ENCODE results near the gene AGO1.
A peak's percentile ranks its signal among the peaks of the same experiment; 100 is the strongest.
"Not testable (repeated sequence)": the region's sequence is repeated elsewhere in the genome, so short reads cannot be mapped to it uniquely, and the experiment has no call there.

Gene AGO1

GRCh38 chr1:35866991-35867390 is 16.0 kb upstream of the AGO1 start:
- H3K27me3 ChIP-seq (ENCODE audit: control insufficient read depth in 2 of 2, insufficient read depth in 2 of 2, low read length in 2 of 2) = no peaks in the 10 kb centered on the region
- H3K27ac ChIP-seq (ENCODE audit: low read depth in 2 of 2, low read length in 2 of 2) = no peak overlapping the region
- no peak overlapping the region for H3K9ac ChIP-seq (ENCODE audit: low read depth in 1 of 2, low read length in 2 of 2)
- H3K36me3 ChIP-seq (ENCODE audit: control insufficient read depth in 2 of 2, insufficient read depth in 2 of 2, low read length in 2 of 2) = no peaks in the 10 kb centered on the region
- no peaks in the 10 kb centered on the region for H3K9me3 ChIP-seq (ENCODE audit: control insufficient read depth in 2 of 2, low read length in 2 of 2)
- peaks cover 0 to 2% of the 10 kb centered on the region in 2 donors for H3K4me1 ChIP-seq (ENCODE audit: control insufficient read depth in 2 of 2, insufficient read depth in 2 of 2, low read length in 2 of 2)
- no peak overlapping the region for H3K4me3 ChIP-seq (ENCODE audit: low read length in 2 of 2)

DNA sequence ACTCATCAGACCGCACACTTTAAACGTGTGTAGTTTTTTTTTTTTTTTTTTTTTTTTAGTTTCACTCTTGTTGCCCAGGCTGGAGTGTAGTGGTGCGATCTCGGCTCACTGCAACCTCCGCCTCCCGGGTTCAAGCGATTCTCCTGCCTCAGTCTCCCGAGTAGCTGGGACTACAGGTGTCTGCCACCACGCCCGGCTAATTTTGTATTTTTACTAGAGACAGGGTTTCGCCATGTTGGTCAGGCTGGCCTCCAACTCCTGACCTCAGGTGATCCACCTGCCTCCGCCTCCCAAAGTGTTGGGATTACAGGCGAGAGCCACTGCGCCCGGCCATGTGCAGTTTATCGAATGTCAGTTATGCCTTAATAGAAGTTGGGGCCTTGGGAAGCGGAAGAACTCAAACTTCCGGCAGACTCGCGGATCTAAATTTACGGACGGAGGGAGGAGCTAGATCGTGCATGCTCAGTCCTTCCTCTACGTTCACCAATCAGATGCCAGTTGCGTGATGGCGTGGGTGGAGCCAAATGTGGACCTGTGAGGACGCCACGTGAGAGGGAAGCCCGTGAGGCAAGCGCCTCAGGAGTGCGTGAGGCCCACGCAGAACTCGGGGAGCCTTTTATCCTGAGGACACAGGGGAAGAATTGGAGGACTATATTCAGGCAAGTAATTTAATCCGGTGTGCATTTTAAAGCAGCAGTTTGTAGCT is 13.6 kb upstream of the AGO1 start:
- H3K36me3 ChIP-seq (ENCODE audit: control insufficient read depth in 2 of 2, insufficient read depth in 2 of 2, low read length in 2 of 2); H3K27me3 ChIP-seq (ENCODE audit: control insufficient read depth in 2 of 2, insufficient read depth in 2 of 2, low read length in 2 of 2); H3K9ac ChIP-seq (ENCODE audit: low read depth in 1 of 2, low read length in 2 of 2); H3K9me3 ChIP-seq (ENCODE audit: control insufficient read depth in 2 of 2, low read length in 2 of 2); H3K27ac ChIP-seq (ENCODE audit: low read depth in 2 of 2, low read length in 2 of 2); H3K4me3 ChIP-seq (ENCODE audit: low read length in 2 of 2); H3K4me1 ChIP-seq (ENCODE audit: control insufficient read depth in 2 of 2, insufficient read depth in 2 of 2, low read length in 2 of 2): not testable (repeated sequence)

DNA sequence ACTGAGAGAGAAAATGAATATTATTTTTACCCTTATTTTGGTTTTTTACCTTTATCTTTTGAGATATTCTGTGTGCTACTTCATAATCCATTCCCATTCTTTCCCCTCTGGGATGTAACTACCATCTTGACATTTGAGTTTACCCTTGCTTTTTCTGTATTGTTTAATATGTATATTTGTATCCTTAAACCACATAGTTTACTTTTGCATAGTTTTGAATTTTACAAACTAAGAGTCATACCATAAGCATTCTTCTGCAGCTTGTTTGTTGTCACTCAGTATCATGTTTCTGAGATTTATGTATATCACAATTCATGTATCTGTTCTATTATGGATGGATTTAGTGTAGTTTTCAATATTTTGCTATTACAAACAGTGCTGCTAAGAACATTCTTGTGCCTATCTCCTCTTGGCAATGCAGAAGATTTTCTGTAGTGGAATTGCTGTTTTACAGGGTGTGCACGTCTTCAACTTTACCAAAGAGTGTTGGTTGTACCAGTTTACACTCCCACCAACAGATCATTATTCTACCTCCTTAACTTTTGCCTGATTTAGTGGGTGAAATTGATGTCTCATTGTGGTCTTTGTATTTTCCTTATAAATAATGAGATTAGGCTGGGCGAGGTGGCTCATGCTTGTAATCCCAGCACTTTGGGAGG is 12.2 kb upstream of the AGO1 start:
- Histone ChIP-seq H3K9me3 (ENCODE audit: control insufficient read depth in 2 of 2, low read length in 2 of 2) (no peaks in the 10 kb centered on the region), H3K4me3 (ENCODE audit: low read length in 2 of 2) (no peak overlapping the region)

DNA sequence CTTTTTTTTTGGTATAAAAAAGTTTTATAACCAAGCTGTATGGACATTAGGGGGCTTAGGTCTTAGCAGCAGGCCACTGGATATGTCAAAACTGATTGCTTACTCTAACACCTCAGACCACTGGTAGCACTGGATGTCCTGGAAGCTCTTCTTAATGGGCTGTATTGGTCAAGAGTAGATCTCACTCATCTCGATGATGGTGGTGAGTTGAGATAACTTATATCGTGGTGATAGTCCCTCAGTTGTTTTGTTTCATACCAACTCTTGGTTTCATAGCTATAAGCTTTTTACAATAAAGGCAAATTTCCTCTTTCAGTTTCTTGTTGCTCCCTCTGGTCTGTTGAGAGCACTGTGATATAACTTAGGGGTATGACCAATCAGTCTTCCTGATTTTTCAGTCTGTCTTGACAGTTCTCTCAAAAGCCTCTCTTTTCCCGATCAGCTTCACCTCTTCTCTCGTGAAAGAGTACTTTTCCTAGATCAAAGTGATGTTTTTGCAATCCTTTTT is 9.7 kb upstream of the AGO1 start:
- no peaks in the 10 kb centered on the region for H3K36me3 ChIP-seq (ENCODE audit: control insufficient read depth in 2 of 2, insufficient read depth in 2 of 2, low read length in 2 of 2)
- H3K27ac ChIP-seq (ENCODE audit: low read depth in 2 of 2, low read length in 2 of 2) = no peak overlapping the region
- no peaks in the 10 kb centered on the region for H3K27me3 ChIP-seq (ENCODE audit: control insufficient read depth in 2 of 2, insufficient read depth in 2 of 2, low read length in 2 of 2)
- H3K4me3 ChIP-seq (ENCODE audit: low read length in 2 of 2) = no peak overlapping the region
- no peaks in the 10 kb centered on the region for H3K9me3 ChIP-seq (ENCODE audit: control insufficient read depth in 2 of 2, low read length in 2 of 2)
- no peak overlapping the region for H3K9ac ChIP-seq (ENCODE audit: low read depth in 1 of 2, low read length in 2 of 2)
- H3K4me1 ChIP-seq (ENCODE audit: control insufficient read depth in 2 of 2, insufficient read depth in 2 of 2, low read length in 2 of 2) = no peaks in the 10 kb centered on the region

More for the DNA sequence above, 12.2 kb upstream of the AGO1 start:
- Histone ChIP-seq H3K9ac (ENCODE audit: low read depth in 1 of 2, low read length in 2 of 2) (no peak overlapping the region), H3K4me1 (ENCODE audit: control insufficient read depth in 2 of 2, insufficient read depth in 2 of 2, low read length in 2 of 2) (no peaks in the 10 kb centered on the region), H3K36me3 (ENCODE audit: control insufficient read depth in 2 of 2, insufficient read depth in 2 of 2, low read length in 2 of 2) (no peaks in the 10 kb centered on the region), H3K27ac (ENCODE audit: low read depth in 2 of 2, low read length in 2 of 2) (no peak overlapping the region), H3K27me3 (ENCODE audit: control insufficient read depth in 2 of 2, insufficient read depth in 2 of 2, low read length in 2 of 2) (no peaks in the 10 kb centered on the region)

- not testable (repeated sequence) for H3K27me3 ChIP-seq (ENCODE audit: control insufficient read depth in 2 of 2, insufficient read depth in 2 of 2, low read length in 2 of 2); H3K27ac ChIP-seq (ENCODE audit: low read depth in 2 of 2, low read length in 2 of 2); H3K4me1 ChIP-seq (ENCODE audit: control insufficient read depth in 2 of 2, insufficient read depth in 2 of 2, low read length in 2 of 2); H3K9me3 ChIP-seq (ENCODE audit: control insufficient read depth in 2 of 2, low read length in 2 of 2); H3K4me3 ChIP-seq (ENCODE audit: low read length in 2 of 2); H3K9ac ChIP-seq (ENCODE audit: low read depth in 1 of 2, low read length in 2 of 2); H3K36me3 ChIP-seq (ENCODE audit: control insufficient read depth in 2 of 2, insufficient read depth in 2 of 2, low read length in 2 of 2)
Observed at GRCh38 chr1:35874115-35874514, 8.9 kb upstream of the AGO1 start.

DNA sequence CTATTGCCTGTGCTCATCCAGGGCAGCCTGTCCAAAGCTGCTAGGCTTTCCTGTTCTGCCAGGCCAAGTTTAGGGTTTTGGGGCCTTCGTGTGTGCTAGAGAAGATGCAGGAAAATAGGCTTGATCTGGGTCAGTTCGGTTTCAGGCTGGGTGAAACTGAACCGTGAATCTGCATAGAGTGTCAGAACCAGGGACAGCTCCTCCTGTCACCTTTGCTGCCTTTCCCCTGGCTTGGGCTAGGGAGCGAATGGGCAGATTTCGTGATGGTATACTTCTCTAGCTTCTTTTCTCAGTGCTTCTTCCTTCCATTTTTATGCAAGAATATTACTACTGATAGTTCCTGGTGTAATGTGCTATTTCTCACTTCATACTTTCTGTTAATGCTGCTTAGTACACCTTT is 6.0 kb upstream of the AGO1 start:
- no peak overlapping the region for H3K4me3 ChIP-seq (ENCODE audit: low read length in 2 of 2)
- no peaks in the 10 kb centered on the region for H3K9me3 ChIP-seq (ENCODE audit: control insufficient read depth in 2 of 2, low read length in 2 of 2)
- no peaks in the 10 kb centered on the region for H3K36me3 ChIP-seq (ENCODE audit: control insufficient read depth in 2 of 2, insufficient read depth in 2 of 2, low read length in 2 of 2)
- H3K27me3 ChIP-seq (ENCODE audit: control insufficient read depth in 2 of 2, insufficient read depth in 2 of 2, low read length in 2 of 2) = no peaks in the 10 kb centered on the region
- no peak overlapping the region for H3K9ac ChIP-seq (ENCODE audit: low read depth in 1 of 2, low read length in 2 of 2)
- H3K27ac ChIP-seq (ENCODE audit: low read depth in 2 of 2, low read length in 2 of 2) = no peak overlapping the region
- peaks cover 0 to 7% of the 10 kb centered on the region in 2 donors for H3K4me1 ChIP-seq (ENCODE audit: control insufficient read depth in 2 of 2, insufficient read depth in 2 of 2, low read length in 2 of 2)

DNA sequence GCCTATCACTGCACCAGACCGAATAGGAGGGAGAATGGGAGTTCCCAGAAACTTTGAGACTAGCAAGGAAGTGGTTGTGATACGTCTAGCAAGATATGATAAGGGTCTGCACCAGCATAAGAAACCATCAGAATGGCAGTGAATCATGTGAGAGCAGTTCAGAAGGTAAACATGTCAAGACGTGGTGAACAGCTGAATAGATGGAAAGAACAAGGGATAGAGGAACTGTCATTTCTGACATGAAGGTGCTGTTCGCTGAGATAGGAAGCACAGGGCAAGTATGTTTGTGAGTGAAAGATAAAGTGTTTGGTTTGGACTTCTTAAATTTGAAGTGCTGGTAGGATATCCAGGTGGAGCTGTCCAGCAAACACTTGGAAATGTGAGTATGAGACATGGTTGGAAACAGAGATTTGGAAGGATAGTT is 1.1 kb upstream of the AGO1 start:
- peaks cover 9 to 21% of the 10 kb centered on the region in 2 donors for H3K4me1 ChIP-seq (ENCODE audit: control insufficient read depth in 2 of 2, insufficient read depth in 2 of 2, low read length in 2 of 2)
- no peak overlapping the region for H3K4me3 ChIP-seq (ENCODE audit: low read length in 2 of 2)
- no peaks in the 10 kb centered on the region for H3K9me3 ChIP-seq (ENCODE audit: control insufficient read depth in 2 of 2, low read length in 2 of 2)
- no peak overlapping the region for H3K27ac ChIP-seq (ENCODE audit: low read depth in 2 of 2, low read length in 2 of 2)
- no peaks in the 10 kb centered on the region for H3K36me3 ChIP-seq (ENCODE audit: control insufficient read depth in 2 of 2, insufficient read depth in 2 of 2, low read length in 2 of 2)
- H3K27me3 ChIP-seq (ENCODE audit: control insufficient read depth in 2 of 2, insufficient read depth in 2 of 2, low read length in 2 of 2) = no peaks in the 10 kb centered on the region
- no peak overlapping the region for H3K9ac ChIP-seq (ENCODE audit: low read depth in 1 of 2, low read length in 2 of 2)

DNA sequence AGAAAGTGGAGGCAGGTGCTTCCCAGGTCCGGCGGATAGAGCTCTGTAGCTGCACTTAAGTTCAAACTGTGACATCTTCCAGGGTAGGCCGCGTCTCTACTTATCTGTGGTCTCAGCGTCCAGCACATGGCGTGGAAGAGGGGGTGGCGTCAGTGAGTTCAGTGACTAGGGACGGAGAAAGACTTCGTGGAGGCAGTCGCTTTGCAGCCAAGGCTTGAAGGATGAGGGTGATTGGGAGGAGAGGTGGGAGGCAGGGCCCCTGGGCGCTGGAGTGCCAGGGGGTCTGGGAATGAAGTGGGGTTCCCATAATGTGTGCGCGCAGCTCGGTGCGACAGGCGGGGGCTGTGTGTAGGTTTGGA is 444 bp upstream of the AGO1 start:
- Histone ChIP-seq H3K27me3 (ENCODE audit: control insufficient read depth in 2 of 2, insufficient read depth in 2 of 2, low read length in 2 of 2) (no peaks in the 10 kb centered on the region), H3K27ac (ENCODE audit: low read depth in 2 of 2, low read length in 2 of 2) (no peak overlapping the region), H3K4me3 (ENCODE audit: low read length in 2 of 2) (peak overlapping the region; percentile 48 to 95), H3K9ac (ENCODE audit: low read depth in 1 of 2, low read length in 2 of 2) (peak overlapping the region in 1 of 2 donors; percentile 93), H3K9me3 (ENCODE audit: control insufficient read depth in 2 of 2, low read length in 2 of 2) (no peaks in the 10 kb centered on the region), H3K4me1 (ENCODE audit: control insufficient read depth in 2 of 2, insufficient read depth in 2 of 2, low read length in 2 of 2) (peaks cover 15 to 28% of the 10 kb centered on the region in 2 donors), H3K36me3 (ENCODE audit: control insufficient read depth in 2 of 2, insufficient read depth in 2 of 2, low read length in 2 of 2) (no peaks in the 10 kb centered on the region)

DNA sequence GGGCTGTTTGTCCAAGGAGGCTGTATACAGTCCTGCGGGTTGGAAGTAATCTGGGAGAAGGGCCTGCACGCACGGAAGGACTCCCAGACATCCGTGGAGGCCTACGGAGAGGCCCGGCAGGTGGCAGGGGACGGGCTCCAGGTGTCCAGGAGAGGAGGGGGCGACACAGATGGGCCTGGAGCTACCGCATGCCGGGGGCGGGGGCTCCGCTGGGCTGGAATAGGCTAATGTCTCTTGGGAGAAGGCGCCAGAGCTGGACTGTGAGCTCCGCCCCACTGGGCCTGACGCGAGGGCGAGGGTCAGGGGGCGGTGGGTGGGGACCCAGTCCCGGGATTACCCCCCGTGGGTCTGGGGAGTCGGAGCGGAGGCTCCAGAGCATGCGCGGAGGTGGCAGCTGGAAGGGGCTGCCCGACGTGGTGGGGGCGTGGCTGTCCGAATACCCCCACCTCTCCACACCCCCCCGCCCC is 659 bp downstream of the AGO1 start:
- Histone ChIP-seq H3K9ac (ENCODE audit: low read depth in 1 of 2, low read length in 2 of 2) (peak overlapping the region; percentile 93 to 97), H3K36me3 (ENCODE audit: control insufficient read depth in 2 of 2, insufficient read depth in 2 of 2, low read length in 2 of 2) (peaks cover 0 to under 1% of the 10 kb centered on the region in 2 donors), H3K4me1 (ENCODE audit: control insufficient read depth in 2 of 2, insufficient read depth in 2 of 2, low read length in 2 of 2) (peaks cover 15 to 32% of the 10 kb centered on the region in 2 donors), H3K27ac (ENCODE audit: low read depth in 2 of 2, low read length in 2 of 2) (peak overlapping the region; percentile 61 to 65), H3K4me3 (ENCODE audit: low read length in 2 of 2) (peak overlapping the region; percentile 95 to 97), H3K27me3 (ENCODE audit: control insufficient read depth in 2 of 2, insufficient read depth in 2 of 2, low read length in 2 of 2) (no peaks in the 10 kb centered on the region), H3K9me3 (ENCODE audit: control insufficient read depth in 2 of 2, low read length in 2 of 2) (no peaks in the 10 kb centered on the region)

- no peak overlapping the region for H3K9ac ChIP-seq (ENCODE audit: low read depth in 1 of 2, low read length in 2 of 2)
- no peaks in the 10 kb centered on the region for H3K9me3 ChIP-seq (ENCODE audit: control insufficient read depth in 2 of 2, low read length in 2 of 2)
- H3K36me3 ChIP-seq (ENCODE audit: control insufficient read depth in 2 of 2, insufficient read depth in 2 of 2, low read length in 2 of 2) = peaks cover 0 to 5% of the 10 kb centered on the region in 2 donors
- H3K27me3 ChIP-seq (ENCODE audit: control insufficient read depth in 2 of 2, insufficient read depth in 2 of 2, low read length in 2 of 2) = no peaks in the 10 kb centered on the region
- H3K27ac ChIP-seq (ENCODE audit: low read depth in 2 of 2, low read length in 2 of 2) = no peak overlapping the region
- H3K4me1 ChIP-seq (ENCODE audit: control insufficient read depth in 2 of 2, insufficient read depth in 2 of 2, low read length in 2 of 2) = peaks cover 15 to 29% of the 10 kb centered on the region in 2 donors
- no peak overlapping the region for H3K4me3 ChIP-seq (ENCODE audit: low read length in 2 of 2)
Observed at GRCh38 chr1:35884934-35885333, 1.9 kb downstream of the AGO1 start.
